ENCODE data around the gene ALG14.
A peak's percentile ranks its signal among the peaks of the same experiment; 100 is the strongest.
"Not testable (repeated sequence)": the region's sequence is repeated elsewhere in the genome, so short reads cannot be mapped to it uniquely, and the experiment has no call there.

The ALG14 gene

GRCh38 chr1:95072532-95073419, at the start of gene ALG14:
Gene ALG14 (minus strand): TSS chr1:95072951. CDS start chr1:95072898, 53 bp downstream.
- peak; percentile 97 for DNase-seq

GRCh38 chr1:95122151-95122697, 49.5 kb upstream of the ALG14 start:
- no peak for DNase-seq

GRCh38 chr1:95119273-95119672, 46.5 kb upstream of the ALG14 start:
- DNase-seq, result no peak

GRCh38 chr1:95118710-95119109, 46.0 kb upstream of the ALG14 start:
- no peak for DNase-seq

- no peak for DNase-seq
Measured at GRCh38 chr1:95118067-95118499, 45.3 kb upstream of the ALG14 start.

GRCh38 chr1:95117207-95118066, 44.7 kb upstream of the ALG14 start, which contains the start of gene TLCD4:
Gene TLCD4 (plus strand): TSS chr1:95117355. CDS start chr1:95143902, 26,547 bp downstream.
- DNase-seq, result no peak

- peak; percentile 55 for DNase-seq
Measured at GRCh38 chr1:95116580-95117206, 43.9 kb upstream of the ALG14 start.

- DNase-seq, result no peak
Measured at GRCh38 chr1:95115708-95116137, 43.0 kb upstream of the ALG14 start.

- no peak for DNase-seq
Measured at GRCh38 chr1:95113684-95114083, 40.9 kb upstream of the ALG14 start.

GRCh38 chr1:95111014-95111413, 38.3 kb upstream of the ALG14 start:
- DNase-seq, result no peak

GRCh38 chr1:95108792-95109191, 36.0 kb upstream of the ALG14 start:
- DNase-seq, result no peak

GRCh38 chr1:95098196-95098595, 25.4 kb upstream of the ALG14 start:
- no peak for DNase-seq

- no peak for DNase-seq
Measured at GRCh38 chr1:95097426-95097825, 24.7 kb upstream of the ALG14 start.

GRCh38 chr1:95096218-95096841, 23.6 kb upstream of the ALG14 start:
- no peak for DNase-seq

GRCh38 chr1:95095833-95096217, 23.1 kb upstream of the ALG14 start:
- no peak for DNase-seq

GRCh38 chr1:95094923-95095322, 22.2 kb upstream of the ALG14 start:
- no peak for DNase-seq

- DNase-seq, result no peak
Measured at GRCh38 chr1:95093296-95093695, 20.5 kb upstream of the ALG14 start.

GRCh38 chr1:95092891-95093290, 20.1 kb upstream of the ALG14 start:
- peak; percentile 25 for DNase-seq

- not testable (repeated sequence) for DNase-seq
Measured at GRCh38 chr1:95091290-95091689, 18.5 kb upstream of the ALG14 start.

- no peak for DNase-seq
Measured at GRCh38 chr1:95089650-95090287, 17.0 kb upstream of the ALG14 start.

- DNase-seq, result no peak
Measured at GRCh38 chr1:95088303-95088702, 15.6 kb upstream of the ALG14 start.

All from kidney glomerular epithelial cell (primary cell).